Measurements from ENCODE around the gene FUT1. TPM values are rescaled to one million over a fixed set of nuclear protein-coding genes. Genes with fewer than 3 reads are reported as not detected.

Gene FUT1
- total and polyA plus RNA-seq, 11 donors = 1.8 to 6.2 (median 2.7) TPM

DNA sequence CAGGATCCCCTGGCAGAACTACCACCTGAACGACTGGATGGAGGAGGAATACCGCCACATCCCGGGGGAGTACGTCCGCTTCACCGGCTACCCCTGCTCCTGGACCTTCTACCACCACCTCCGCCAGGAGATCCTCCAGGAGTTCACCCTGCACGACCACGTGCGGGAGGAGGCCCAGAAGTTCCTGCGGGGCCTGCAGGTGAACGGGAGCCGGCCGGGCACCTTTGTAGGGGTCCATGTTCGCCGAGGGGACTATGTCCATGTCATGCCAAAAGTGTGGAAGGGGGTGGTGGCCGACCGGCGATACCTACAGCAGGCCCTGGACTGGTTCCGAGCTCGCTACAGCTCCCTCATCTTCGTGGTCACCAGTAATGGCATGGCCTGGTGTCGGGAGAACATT, 49.1 kb downstream of the FUT1 start:
- Histone ChIP-seq H3K9me3 (no peaks in the 10 kb centered on the region), H3K4me1 (no peaks in the 10 kb centered on the region), H3K27ac (no peak overlapping the region), H3K36me3 (peaks cover 0 to 15% (median 0%) of the 10 kb centered on the region in 9 donors), H3K27me3 (no peaks in the 10 kb centered on the region), H3K4me3 (no peak overlapping the region)
- ATAC-seq (peak in 1 of 4 donors; percentile 12), DNase-seq (no peak)
- 93 to 99% (median 95%) methylated on average over 19 to 23 of the region's 23 CpGs for WGBS, 4 donors
- TF ChIP-seq POLR2A (IDR thresholded peaks at IDR 0.05) (no peak), CTCF (IDR thresholded peaks at IDR 0.05) (no peak)
- intact Hi-C loops (cut with DNase I) = no loop called here

DNA sequence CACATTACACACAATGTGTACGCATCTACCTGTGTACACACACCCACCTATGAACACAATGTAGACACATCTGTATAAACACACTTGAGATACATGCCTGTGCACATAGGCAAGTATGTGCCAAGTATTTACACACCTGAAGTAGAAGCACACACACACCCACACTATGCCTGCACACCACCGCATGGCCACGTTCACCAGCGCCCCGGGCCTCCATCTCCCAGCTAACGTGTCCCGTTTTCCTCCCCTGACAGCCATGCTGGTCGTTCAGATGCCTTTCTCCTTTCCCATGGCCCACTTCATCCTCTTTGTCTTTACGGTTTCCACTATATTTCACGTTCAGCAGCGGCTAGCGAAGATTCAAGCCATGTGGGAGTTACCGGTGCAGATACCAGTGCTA, 49.7 kb downstream of the FUT1 start:
- 91 to 94% (median 92%) methylated on average over 13 of the region's 13 CpGs for WGBS, 4 donors
- H3K36me3 ChIP-seq = peaks cover 0 to 15% (median 0%) of the 10 kb centered on the region in 9 donors
- H3K4me1 ChIP-seq = no peaks in the 10 kb centered on the region
- ATAC-seq = peak in 1 of 4 donors; percentile 19
- no peak for DNase-seq
- intact Hi-C loops (cut with DNase I) = no loop called here
- H3K27ac ChIP-seq = no peak overlapping the region
- peaks cover 0 to 3% (median 0%) of the 10 kb centered on the region in 9 donors for H3K27me3 ChIP-seq
- TF ChIP-seq POLR2A (IDR thresholded peaks at IDR 0.05) = no peak
- TF ChIP-seq CTCF (IDR thresholded peaks at IDR 0.05) = no peak
- H3K9me3 ChIP-seq = no peaks in the 10 kb centered on the region
- no peak overlapping the region for H3K4me3 ChIP-seq

DNA sequence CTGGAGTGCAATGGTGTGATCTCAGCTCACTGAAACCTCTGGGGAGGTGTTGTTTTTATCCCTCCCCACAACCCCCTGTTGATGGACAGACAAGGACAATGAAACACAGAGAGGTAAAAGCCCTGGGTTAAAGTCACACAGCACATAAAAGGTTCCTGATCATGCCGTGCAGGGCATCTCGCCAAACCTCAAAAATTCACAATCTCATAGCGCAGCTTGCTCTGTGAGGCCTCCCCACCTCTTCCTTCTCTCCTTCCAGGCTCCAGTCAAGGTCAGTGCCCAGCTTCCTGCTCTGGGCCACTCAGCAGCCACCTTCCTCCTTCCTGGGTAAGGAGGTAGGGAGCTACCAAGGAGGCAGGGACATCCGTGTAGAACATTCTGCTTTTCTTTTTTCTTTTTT, 54.4 kb downstream of the FUT1 start:
- Histone ChIP-seq H3K9me3 (no peaks in the 10 kb centered on the region), H3K4me3 (no peak overlapping the region), H3K27me3 (peaks cover 0 to 26% (median 7%) of the 10 kb centered on the region in 9 donors), H3K4me1 (peaks cover 0 to 15% (median 5%) of the 10 kb centered on the region in 12 donors), H3K36me3 (peaks cover 0 to 12% (median 0%) of the 10 kb centered on the region in 9 donors), H3K27ac (no peak overlapping the region)
- ATAC-seq = no peak
- 62 to 69% (median 63%) methylated on average over 4 of the region's 4 CpGs for WGBS, 4 donors
- no peak for DNase-seq
- intact Hi-C loops (cut with DNase I) = no loop called here
- TF ChIP-seq POLR2A (IDR thresholded peaks at IDR 0.05) (no peak), CTCF (IDR thresholded peaks at IDR 0.05) (no peak)

Other genes with a start within 250 kb of the FUT1 start
- gene LMTK3, start 240.8 kb downstream of the FUT1 start, total RNA-seq = 1 to 10 TPM in 6 of 9 donors, under 1 TPM in 3; 0.50 to 1.9 (median 1.4) TPM
- under 1 TPM; 0.19 to 0.99 TPM for gene LMTK3, start 240.8 kb downstream of the FUT1 start, polyA plus RNA-seq
- under 1 TPM in 1 of 9 donors, not detected in 8; 0.45 TPM for gene SULT2B1, start 200.5 kb downstream of the FUT1 start, total RNA-seq
- gene SULT2B1, start 200.5 kb downstream of the FUT1 start, polyA plus RNA-seq = under 1 TPM in 1 of 2 donors, not detected in 1; 0.19 TPM
- not detected for gene SPACA4, start 145.9 kb downstream of the FUT1 start, total RNA-seq
- not detected for gene SPACA4, start 145.9 kb downstream of the FUT1 start, polyA plus RNA-seq
- not detected for gene FAM83E, start 137.6 kb downstream of the FUT1 start, total RNA-seq
- under 1 TPM in 1 of 2 donors, not detected in 1; 0.14 TPM for gene FAM83E, start 137.6 kb downstream of the FUT1 start, polyA plus RNA-seq
- 100 to 1,000 TPM; 470 to 877 (median 692) TPM for gene RPL18, start 133.5 kb downstream of the FUT1 start, total RNA-seq
- 1,000 to 10,000 TPM; 1,040 to 1,773 TPM for gene RPL18, start 133.5 kb downstream of the FUT1 start, polyA plus RNA-seq
- gene SPHK2, start 133.1 kb downstream of the FUT1 start, total RNA-seq = 10 to 100 TPM in 2 of 9 donors, 1 to 10 TPM in 7; 5.6 to 13.1 (median 8.6) TPM
- gene SPHK2, start 133.1 kb downstream of the FUT1 start, polyA plus RNA-seq = 10 to 100 TPM; 10.3 to 11.0 TPM
- gene DBP, start 115.3 kb downstream of the FUT1 start, total RNA-seq = 10 to 100 TPM in 5 of 9 donors, 1 to 10 TPM in 4; 1.4 to 34.2 (median 12.5) TPM
- 10 to 100 TPM in 1 of 2 donors, 1 to 10 TPM in 1; 3.9 to 11.6 TPM for gene DBP, start 115.3 kb downstream of the FUT1 start, polyA plus RNA-seq
- gene CA11, start 106.5 kb downstream of the FUT1 start, total RNA-seq = 10 to 100 TPM in 1 of 9 donors, 1 to 10 TPM in 8; 2.2 to 14.6 (median 5.8) TPM
- gene CA11, start 106.5 kb downstream of the FUT1 start, polyA plus RNA-seq = 10 to 100 TPM in 1 of 2 donors, 1 to 10 TPM in 1; 3.4 to 14.8 TPM
- gene NTN5, start 79.6 kb downstream of the FUT1 start, total RNA-seq = under 1 TPM in 3 of 9 donors, not detected in 6; 0.12 to 0.42 (median 0.20) TPM
- gene NTN5, start 79.6 kb downstream of the FUT1 start, polyA plus RNA-seq = under 1 TPM in 1 of 2 donors, not detected in 1; 0.11 TPM
- gene FUT2, start 56.7 kb downstream of the FUT1 start, total RNA-seq = under 1 TPM in 1 of 9 donors, not detected in 8; 0.14 TPM
- under 1 TPM in 1 of 2 donors, not detected in 1; 0.19 TPM for gene FUT2, start 56.7 kb downstream of the FUT1 start, polyA plus RNA-seq
- 1 to 10 TPM in 7 of 9 donors, under 1 TPM in 2; 0.65 to 5.5 (median 1.7) TPM for gene MAMSTR, start 32.9 kb downstream of the FUT1 start, total RNA-seq
- gene MAMSTR, start 32.9 kb downstream of the FUT1 start, polyA plus RNA-seq = 1 to 10 TPM; 2.0 to 3.7 TPM
- 10 to 100 TPM; 10.0 to 28.1 (median 15.3) TPM for gene RASIP1, start 12.0 kb downstream of the FUT1 start, total RNA-seq
- gene RASIP1, start 12.0 kb downstream of the FUT1 start, polyA plus RNA-seq = 10 to 100 TPM; 14.6 to 15.7 TPM
- gene IZUMO1, start 5.7 kb downstream of the FUT1 start, total RNA-seq = under 1 TPM; 0.13 to 0.56 (median 0.42) TPM
- gene IZUMO1, start 5.7 kb downstream of the FUT1 start, polyA plus RNA-seq = under 1 TPM; 0.53 to 0.93 TPM
- not detected for gene FGF21, start 2.9 kb upstream of the FUT1 start, total RNA-seq
- gene FGF21, start 2.9 kb upstream of the FUT1 start, polyA plus RNA-seq = not detected
- gene BCAT2, start 58.4 kb upstream of the FUT1 start, total RNA-seq = 100 to 1,000 TPM in 1 of 9 donors, 10 to 100 TPM in 8; 39.8 to 103 (median 61.7) TPM
- 10 to 100 TPM; 62.5 to 84.7 TPM for gene BCAT2, start 58.4 kb upstream of the FUT1 start, polyA plus RNA-seq
- gene HSD17B14, start 83.8 kb upstream of the FUT1 start, total RNA-seq = 1 to 10 TPM in 8 of 9 donors, not detected in 1; 1.2 to 5.4 (median 3.3) TPM
- 1 to 10 TPM; 1.6 to 2.7 TPM for gene HSD17B14, start 83.8 kb upstream of the FUT1 start, polyA plus RNA-seq
- 10 to 100 TPM in 8 of 9 donors, 1 to 10 TPM in 1; 7.5 to 66.9 (median 24.8) TPM for gene PLEKHA4, start 116.0 kb upstream of the FUT1 start, total RNA-seq
- 10 to 100 TPM; 28.6 to 32.0 TPM for gene PLEKHA4, start 116.0 kb upstream of the FUT1 start, polyA plus RNA-seq
- gene PPP1R15A, start 119.8 kb upstream of the FUT1 start, total RNA-seq = 10 to 100 TPM; 51.7 to 88.2 (median 62.6) TPM
- 100 to 1,000 TPM in 1 of 2 donors, 10 to 100 TPM in 1; 86.6 to 181 TPM for gene PPP1R15A, start 119.8 kb upstream of the FUT1 start, polyA plus RNA-seq
- 1 to 10 TPM in 1 of 9 donors, under 1 TPM in 5, not detected in 3; 0.21 to 1.1 (median 0.32) TPM for gene TULP2, start 146.1 kb upstream of the FUT1 start, total RNA-seq
- gene TULP2, start 146.1 kb upstream of the FUT1 start, polyA plus RNA-seq = under 1 TPM in 1 of 2 donors, not detected in 1; 0.26 TPM
- 100 to 1,000 TPM; 200 to 428 (median 286) TPM for gene NUCB1, start 147.7 kb upstream of the FUT1 start, total RNA-seq
- gene NUCB1, start 147.7 kb upstream of the FUT1 start, polyA plus RNA-seq = 100 to 1,000 TPM; 179 to 384 TPM
- gene DHDH, start 181.1 kb upstream of the FUT1 start, total RNA-seq = under 1 TPM in 1 of 9 donors, not detected in 8; 0.49 TPM
- gene DHDH, start 181.1 kb upstream of the FUT1 start, polyA plus RNA-seq = under 1 TPM in 1 of 2 donors, not detected in 1; 0.15 TPM
- 10 to 100 TPM; 17.9 to 68.4 (median 23.1) TPM for gene BAX, start 202.2 kb upstream of the FUT1 start, total RNA-seq
- gene BAX, start 202.2 kb upstream of the FUT1 start, polyA plus RNA-seq = 10 to 100 TPM; 21.1 to 34.4 TPM
- 1,000 to 10,000 TPM in 4 of 9 donors, 100 to 1,000 TPM in 5; 484 to 6,770 (median 857) TPM for gene FTL, start 212.7 kb upstream of the FUT1 start, total RNA-seq
- gene FTL, start 212.7 kb upstream of the FUT1 start, polyA plus RNA-seq = 1,000 to 10,000 TPM in 1 of 2 donors, 100 to 1,000 TPM in 1; 836 to 1,542 TPM
- gene GYS1, start 240.7 kb upstream of the FUT1 start, total RNA-seq = 100 to 1,000 TPM; 125 to 264 (median 173) TPM
- gene GYS1, start 240.7 kb upstream of the FUT1 start, polyA plus RNA-seq = 100 to 1,000 TPM; 114 to 154 TPM
- 10 to 100 TPM; 41.4 to 93.9 (median 50.9) TPM for gene RUVBL2, start 241.2 kb upstream of the FUT1 start, total RNA-seq
- gene RUVBL2, start 241.2 kb upstream of the FUT1 start, polyA plus RNA-seq = 100 to 1,000 TPM in 1 of 2 donors, 10 to 100 TPM in 1; 68.0 to 109 TPM

All from heart left ventricle (tissue), 16 donors.